Measurements from ENCODE around the gene GFY.
"Not testable (repeated sequence)": the region's sequence is repeated elsewhere in the genome, so short reads cannot be mapped to it uniquely, and the experiment has no call there.

Gene GFY

DNA sequence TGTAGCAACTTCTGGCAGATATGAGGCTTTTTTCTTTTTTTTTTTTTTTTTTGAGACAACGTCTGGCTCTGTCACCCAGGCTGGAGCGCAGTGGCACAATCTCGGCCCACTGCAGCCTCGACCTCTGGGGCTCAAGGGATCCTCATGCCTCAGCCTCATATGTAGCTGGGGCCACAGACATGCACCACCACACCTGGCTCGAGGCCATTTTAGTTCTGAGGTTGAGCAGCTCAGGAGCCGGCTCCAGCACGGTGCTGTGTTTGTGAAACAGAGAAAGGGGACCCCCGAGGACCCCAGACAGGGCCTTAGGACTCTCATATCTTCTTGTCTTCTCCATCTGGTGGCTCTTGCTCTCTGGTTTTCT, 45.4 kb downstream of the GFY start:
- no peak for DNase-seq

GRCh38 chr19:49472936-49473335, 47.7 kb downstream of the GFY start:
- DNase-seq, result no peak

GRCh38 chr19:49473501-49473867, 48.3 kb downstream of the GFY start:
- not testable (repeated sequence) for DNase-seq

DNA sequence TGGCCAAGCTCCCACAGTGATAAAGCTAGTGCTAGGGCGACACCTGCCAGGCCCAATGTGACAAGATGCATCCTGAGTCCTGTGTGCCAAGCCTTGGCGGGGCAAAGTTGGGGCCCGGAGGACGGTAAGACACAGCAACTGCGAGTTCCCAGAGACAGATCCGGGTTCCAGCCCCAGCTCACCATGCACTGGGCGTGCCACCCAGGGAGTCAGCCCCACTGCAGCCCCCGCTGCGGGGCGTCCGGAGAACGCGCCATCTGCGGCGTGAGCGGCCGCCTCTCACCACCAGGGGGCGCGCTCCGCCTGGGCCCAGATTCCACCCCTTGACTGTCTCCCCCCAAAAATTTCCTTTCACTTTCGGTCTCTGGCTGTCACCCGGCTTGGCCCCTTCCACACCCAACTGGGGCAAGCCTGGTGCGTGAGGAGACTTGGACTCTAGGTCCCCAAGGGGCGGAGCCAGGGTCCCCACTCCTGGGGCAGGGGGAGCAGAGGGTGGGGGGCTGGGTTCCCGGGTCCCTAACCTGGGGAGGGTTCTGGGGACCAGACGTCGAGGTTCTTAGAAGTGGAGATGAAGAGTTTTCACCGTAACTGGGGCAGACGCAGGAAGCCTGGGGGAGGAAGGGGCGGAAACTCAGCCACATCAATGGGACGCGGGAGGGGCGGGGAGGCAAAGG, 48.8 kb downstream of the GFY start, which contains the start of gene FLT3LG:
Gene FLT3LG, plus strand, starts transcription at position 348 of the 674 bp plus-strand sequence. CDS start 425 bp downstream, outside the sequence.
- no peak for DNase-seq

- DNase-seq, result no peak
Measured at GRCh38 chr19:49474542-49474924, 49.3 kb downstream of the GFY start.

DNA sequence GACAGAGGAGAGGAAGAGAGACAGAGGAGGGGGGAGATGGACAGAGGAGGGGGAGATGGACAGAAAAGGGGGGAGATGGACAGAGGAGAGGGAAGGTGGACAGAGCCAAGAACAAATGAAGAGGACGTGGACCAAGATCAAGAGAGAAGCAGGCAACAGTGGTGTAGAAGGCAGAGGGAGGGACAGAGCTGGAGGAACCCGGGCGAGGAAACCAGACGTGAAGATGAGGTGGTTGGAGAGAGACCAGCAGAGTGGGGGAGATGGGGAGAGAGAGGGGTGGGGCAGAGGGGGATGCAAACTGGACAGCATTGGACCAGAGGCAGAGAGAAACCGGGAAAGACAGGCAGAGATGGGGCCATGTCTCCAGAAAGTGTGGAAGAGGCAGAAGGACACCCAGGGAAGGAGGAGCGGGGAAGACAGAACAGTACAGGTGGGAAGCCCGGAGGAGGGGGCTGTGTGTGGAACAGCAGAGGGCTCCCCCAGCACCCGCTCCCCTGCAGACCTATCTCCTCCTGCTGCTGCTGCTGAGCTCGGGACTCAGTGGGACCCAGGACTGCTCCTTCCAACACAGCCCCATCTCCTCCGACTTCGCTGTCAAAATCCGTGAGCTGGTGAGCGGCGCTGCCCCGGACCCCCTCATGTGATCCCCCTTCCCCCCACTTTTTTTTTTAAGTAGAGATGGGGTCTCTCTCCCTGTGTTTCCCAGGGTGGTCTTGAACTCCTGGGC, 50.2 kb downstream of the GFY start:
- no peak for DNase-seq

- DNase-seq, result peak; percentile 29
Measured at GRCh38 chr19:49475995-49476880, 51.0 kb downstream of the GFY start.
